Liver (tissue), 9 donors: ENCODE data around the gene OSGEPL1. TPM values are rescaled to one million over a fixed set of nuclear protein-coding genes. Genes with fewer than 3 reads are reported as not detected.

Experiments
- DNase-seq: peaks from one replicate; pipeline ENCODE4 v3.0.0-alpha.2; 2017; ENCODE audit warnings: low spot score
- H3K27ac ChIP-seq, 2 donors: one replicate each; pipeline ENCODE4 v1.7.0; 2013; ENCODE audit warnings: inconsistent platforms in 2 of 2, low read length in 2 of 2, control low read depth in 1 of 2, low read depth in 1 of 2, mild to moderate bottlenecking in 1 of 2
- H3K27me3 ChIP-seq, 4 donors: one replicate each; pipeline versions ENCODE4 v1.6.1 to v1.7.0; 2013; ENCODE audit warnings: low read length in 3 of 4, inconsistent platforms in 1 of 4, mild to moderate bottlenecking in 1 of 4, moderate library complexity in 1 of 4; ENCODE audit not compliant: control insufficient read depth in 4 of 4, insufficient read depth in 4 of 4
- H3K36me3 ChIP-seq, 4 donors: one replicate each; pipeline versions ENCODE4 v1.6.1 to v1.7.0; 2013; ENCODE audit warnings: low read length in 3 of 4, mild to moderate bottlenecking in 3 of 4, low read depth in 1 of 4, moderate library complexity in 1 of 4; ENCODE audit not compliant: control insufficient read depth in 4 of 4, insufficient read depth in 3 of 4
- H3K4me1 ChIP-seq, 4 donors: one replicate each; pipeline versions ENCODE4 v1.6.1 to v1.7.0; 2013; ENCODE audit warnings: low read length in 3 of 4, mild to moderate bottlenecking in 3 of 4, moderate library complexity in 1 of 4; ENCODE audit not compliant: control insufficient read depth in 4 of 4, insufficient read depth in 4 of 4
- H3K4me3 ChIP-seq, 3 donors: one replicate each; pipeline versions ENCODE4 v1.6.1 to v1.7.0; 2013; ENCODE audit warnings: low read length in 3 of 3, control low read depth in 1 of 3, low read depth in 1 of 3, mild to moderate bottlenecking in 1 of 3
- H3K9ac ChIP-seq, 2 donors: one replicate each; pipeline ENCODE4 v1.7.0; 2013; ENCODE audit warnings: low read length in 2 of 2, mild to moderate bottlenecking in 2 of 2, moderate library complexity in 2 of 2, control low read depth in 1 of 2, low read depth in 1 of 2
- H3K9me3 ChIP-seq, 4 donors: one replicate each; pipeline versions ENCODE4 v1.6.1 to v1.7.0; 2013; ENCODE audit warnings: low read length in 3 of 4; ENCODE audit not compliant: control insufficient read depth in 4 of 4
- EGR1 ChIP-seq, 2 donors: IDR thresholded peaks; 2 replicates each; pipeline ENCODE4 v1.6.1; 2016 to 2018; ENCODE audit warnings: antibody characterized with exemption in 2 of 2, low read depth in 2 of 2
- FOXA1 ChIP-seq: IDR thresholded peaks from 2 replicates; pipeline ENCODE4 v1.6.1; 2016; ENCODE audit warnings: antibody characterized with exemption
- FOXA2 ChIP-seq: IDR thresholded peaks from 2 replicates; pipeline ENCODE4 v1.6.1; 2016; ENCODE audit warnings: antibody characterized with exemption
- GABPA ChIP-seq, 2 donors: IDR thresholded peaks in 1 of 2; conservative IDR thresholded peaks in 1 of 2; 2 replicates each; pipeline ENCODE4 v1.6.1; 2016; ENCODE audit warnings: antibody characterized with exemption in 2 of 2, mild to moderate bottlenecking in 1 of 2, moderate library complexity in 1 of 2
- HNF4A ChIP-seq, 2 donors: conservative IDR thresholded peaks; 2 replicates each; pipeline ENCODE4 v1.6.1; 2016; ENCODE audit warnings: antibody characterized with exemption in 2 of 2, mild to moderate bottlenecking in 2 of 2
- JUND ChIP-seq, 2 donors: IDR thresholded peaks; 2 replicates each; pipeline ENCODE4 v1.6.1; 2016; ENCODE audit warnings: antibody characterized with exemption in 2 of 2
- NR2F2 ChIP-seq: IDR thresholded peaks from 2 replicates; pipeline ENCODE4 v1.6.1; 2016; ENCODE audit warnings: antibody characterized with exemption
- RAD21 ChIP-seq, 2 donors: IDR thresholded peaks; 2 replicates each; pipeline ENCODE4 v1.6.1; 2016; ENCODE audit warnings: antibody characterized with exemption in 2 of 2, mild to moderate bottlenecking in 2 of 2
- RXRA ChIP-seq, 2 donors: IDR thresholded peaks; 2 replicates each; pipeline ENCODE4 v1.6.1; 2017 to 2018; ENCODE audit warnings: antibody characterized with exemption in 2 of 2, mild to moderate bottlenecking in 1 of 2
- SP1 ChIP-seq: IDR thresholded peaks from 2 replicates; pipeline ENCODE4 v1.6.1; 2018; ENCODE audit warnings: antibody characterized with exemption, mild to moderate bottlenecking
- YY1 ChIP-seq: IDR thresholded peaks from 2 replicates; pipeline ENCODE4 v1.6.1; 2016; ENCODE audit warnings: antibody characterized with exemption, mild to moderate bottlenecking
- WGBS: extraction: QIAGEN DNeasy Blood & Tissue Kit; methylation state at CpG from one replicate; pipeline ENCODE4 v1.1.7; 2013; 5-methylcytosine and 5-hydroxymethylcytosine counted together
- polyA plus RNA-seq, 2 donors: library from polyadenylated mRNA; stranded (reverse) in 1 of 2; unstranded in 1 of 2; fragments of 200-250 nt in 1 of 2; fragments of >200 nt in 1 of 2; fragmentation: Nextera tagmentation in 1 of 2; extraction: Ambion mirVana in 1 of 2; gene quantifications; one replicate each; pipeline versions ENCODE4 v1.2.1 to v1.2.3, GENCODE V29; 2013 to 2015
- total RNA-seq, 2 donors: library from RNA; depleted of rRNA; stranded (reverse); fragments of >200 nt; gene quantifications; one replicate each; pipeline ENCODE4 v1.2.3, GENCODE V29; 2014
- TF ChIP-seq, protein P1 (sequence below): IDR thresholded peaks from 2 replicates; pipeline ENCODE4 v1.6.1; 2016; ENCODE audit warnings: antibody characterized with exemption
- TF ChIP-seq, protein P2 (sequence below): IDR thresholded peaks from 2 replicates; pipeline ENCODE4 v1.6.1; 2016; ENCODE audit warnings: antibody characterized with exemption, mild to moderate bottlenecking
- TF ChIP-seq, protein P3 (sequence below): IDR thresholded peaks from 2 replicates; pipeline ENCODE4 v1.6.1; 2016; ENCODE audit warnings: antibody characterized with exemption
- TF ChIP-seq, protein P4 (sequence below): IDR thresholded peaks from 2 replicates; pipeline ENCODE4 v1.6.1; 2016; ENCODE audit warnings: antibody characterized with exemption
- donor health status: healthy.
- donor health status: healthy.
- donor health status: healthy.
- donor health status: healthy.
- donor health status: healthy.

OSGEPL1 gene
- total and polyA plus RNA-seq, 4 donors, result 2.9 to 5.6 (median 5.3) TPM

DNA sequence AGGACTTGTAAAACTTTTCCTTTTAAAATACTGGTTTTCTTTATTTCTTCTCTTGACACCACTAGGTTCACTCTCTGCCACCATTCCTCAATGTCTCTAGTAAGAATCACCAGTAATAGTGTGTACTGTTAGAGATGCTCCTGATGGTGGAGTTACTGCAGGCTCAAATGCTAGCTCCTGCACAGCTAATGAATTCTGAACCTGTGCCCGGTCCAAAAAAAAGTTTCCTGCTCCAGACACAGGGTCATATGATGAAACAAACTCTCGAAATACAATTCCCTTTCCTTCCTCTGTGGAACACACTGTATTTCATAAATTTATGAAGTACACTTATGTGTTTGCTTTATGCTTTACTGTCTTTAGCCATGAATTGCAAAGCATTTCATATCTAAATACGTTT lies 40.8 kb upstream of the OSGEPL1 start:
- Histone ChIP-seq H3K9ac (no peak overlapping the region), H3K36me3 (peaks cover 1 to 4% (median 3%) of the 10 kb centered on the region in 4 donors), H3K9me3 (no peaks in the 10 kb centered on the region), H3K27ac (no peak overlapping the region), H3K27me3 (no peaks in the 10 kb centered on the region), H3K4me3 (no peak overlapping the region), H3K4me1 (no peaks in the 10 kb centered on the region)
- WGBS, result 87% methylated on average over 3 of the region's 3 CpGs
- TF ChIP-seq GABPA (IDR thresholded peaks at IDR 0.05 in 1 of 2, conservative IDR thresholded peaks at IDR 0.05 in 1 of 2), result no peak
- TF ChIP-seq, protein P1, sequence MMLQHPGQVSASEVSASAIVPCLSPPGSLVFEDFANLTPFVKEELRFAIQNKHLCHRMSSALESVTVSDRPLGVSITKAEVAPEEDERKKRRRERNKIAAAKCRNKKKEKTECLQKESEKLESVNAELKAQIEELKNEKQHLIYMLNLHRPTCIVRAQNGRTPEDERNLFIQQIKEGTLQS, result no peak
- TF ChIP-seq FOXA2, result no peak
- no peak for TF ChIP-seq NR2F2
- TF ChIP-seq FOXA1, result no peak
- TF ChIP-seq RXRA (IDR thresholded peaks at IDR 0.05), result no peak
- no peak for DNase-seq

DNA sequence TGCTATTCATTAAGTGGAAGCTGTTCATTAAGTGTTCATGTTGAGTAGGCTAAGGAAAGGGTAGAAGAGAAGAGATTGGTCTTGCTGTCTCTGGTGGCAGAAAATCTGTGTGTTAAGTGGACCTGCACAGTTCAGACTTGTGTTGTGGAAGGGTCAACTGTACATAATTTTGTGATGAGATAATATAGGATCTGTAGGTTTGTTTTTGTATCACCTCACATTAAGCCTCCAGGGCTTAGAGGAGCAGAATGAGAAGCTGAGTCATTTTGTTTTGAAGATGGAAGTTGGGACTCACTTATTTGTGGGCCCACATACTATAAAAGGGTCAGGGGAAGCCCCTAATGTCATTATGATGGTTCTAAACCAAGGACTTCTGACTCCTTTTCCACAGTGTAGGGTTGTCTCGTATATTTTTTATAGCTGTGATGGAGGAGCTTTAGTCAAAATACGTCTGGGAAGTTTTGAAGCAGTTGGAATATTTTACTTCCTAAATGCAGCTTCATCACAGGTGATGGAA lies 39.9 kb upstream of the OSGEPL1 start:
- whole genome bisulfite sequencing, result 96% methylated on average over 2 of the region's 2 CpGs
- Histone ChIP-seq H3K9ac (no peak overlapping the region), H3K4me3 (no peak overlapping the region), H3K9me3 (no peaks in the 10 kb centered on the region), H3K27me3 (no peaks in the 10 kb centered on the region), H3K36me3 (peaks cover 0 to 4% (median 2%) of the 10 kb centered on the region in 4 donors), H3K27ac (no peak overlapping the region), H3K4me1 (no peaks in the 10 kb centered on the region)
- no peak for DNase-seq
- no peak for TF ChIP-seq EGR1 (IDR thresholded peaks at IDR 0.05; ENCODE audit: low read depth in 2 of 2)
- TF ChIP-seq HNF4A (conservative IDR thresholded peaks at IDR 0.05), result no peak
- TF ChIP-seq, protein P2, sequence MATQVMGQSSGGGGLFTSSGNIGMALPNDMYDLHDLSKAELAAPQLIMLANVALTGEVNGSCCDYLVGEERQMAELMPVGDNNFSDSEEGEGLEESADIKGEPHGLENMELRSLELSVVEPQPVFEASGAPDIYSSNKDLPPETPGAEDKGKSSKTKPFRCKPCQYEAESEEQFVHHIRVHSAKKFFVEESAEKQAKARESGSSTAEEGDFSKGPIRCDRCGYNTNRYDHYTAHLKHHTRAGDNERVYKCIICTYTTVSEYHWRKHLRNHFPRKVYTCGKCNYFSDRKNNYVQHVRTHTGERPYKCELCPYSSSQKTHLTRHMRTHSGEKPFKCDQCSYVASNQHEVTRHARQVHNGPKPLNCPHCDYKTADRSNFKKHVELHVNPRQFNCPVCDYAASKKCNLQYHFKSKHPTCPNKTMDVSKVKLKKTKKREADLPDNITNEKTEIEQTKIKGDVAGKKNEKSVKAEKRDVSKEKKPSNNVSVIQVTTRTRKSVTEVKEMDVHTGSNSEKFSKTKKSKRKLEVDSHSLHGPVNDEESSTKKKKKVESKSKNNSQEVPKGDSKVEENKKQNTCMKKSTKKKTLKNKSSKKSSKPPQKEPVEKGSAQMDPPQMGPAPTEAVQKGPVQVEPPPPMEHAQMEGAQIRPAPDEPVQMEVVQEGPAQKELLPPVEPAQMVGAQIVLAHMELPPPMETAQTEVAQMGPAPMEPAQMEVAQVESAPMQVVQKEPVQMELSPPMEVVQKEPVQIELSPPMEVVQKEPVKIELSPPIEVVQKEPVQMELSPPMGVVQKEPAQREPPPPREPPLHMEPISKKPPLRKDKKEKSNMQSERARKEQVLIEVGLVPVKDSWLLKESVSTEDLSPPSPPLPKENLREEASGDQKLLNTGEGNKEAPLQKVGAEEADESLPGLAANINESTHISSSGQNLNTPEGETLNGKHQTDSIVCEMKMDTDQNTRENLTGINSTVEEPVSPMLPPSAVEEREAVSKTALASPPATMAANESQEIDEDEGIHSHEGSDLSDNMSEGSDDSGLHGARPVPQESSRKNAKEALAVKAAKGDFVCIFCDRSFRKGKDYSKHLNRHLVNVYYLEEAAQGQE, result no peak
- no peak for TF ChIP-seq YY1
- TF ChIP-seq RAD21 (IDR thresholded peaks at IDR 0.05), result no peak
- no peak for TF ChIP-seq SP1
- TF ChIP-seq GABPA (IDR thresholded peaks at IDR 0.05 in 1 of 2, conservative IDR thresholded peaks at IDR 0.05 in 1 of 2), result no peak
- TF ChIP-seq, protein P1, result no peak
- TF ChIP-seq, protein P3, sequence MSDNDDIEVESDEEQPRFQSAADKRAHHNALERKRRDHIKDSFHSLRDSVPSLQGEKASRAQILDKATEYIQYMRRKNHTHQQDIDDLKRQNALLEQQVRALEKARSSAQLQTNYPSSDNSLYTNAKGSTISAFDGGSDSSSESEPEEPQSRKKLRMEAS, result no peak
- TF ChIP-seq, protein P4, sequence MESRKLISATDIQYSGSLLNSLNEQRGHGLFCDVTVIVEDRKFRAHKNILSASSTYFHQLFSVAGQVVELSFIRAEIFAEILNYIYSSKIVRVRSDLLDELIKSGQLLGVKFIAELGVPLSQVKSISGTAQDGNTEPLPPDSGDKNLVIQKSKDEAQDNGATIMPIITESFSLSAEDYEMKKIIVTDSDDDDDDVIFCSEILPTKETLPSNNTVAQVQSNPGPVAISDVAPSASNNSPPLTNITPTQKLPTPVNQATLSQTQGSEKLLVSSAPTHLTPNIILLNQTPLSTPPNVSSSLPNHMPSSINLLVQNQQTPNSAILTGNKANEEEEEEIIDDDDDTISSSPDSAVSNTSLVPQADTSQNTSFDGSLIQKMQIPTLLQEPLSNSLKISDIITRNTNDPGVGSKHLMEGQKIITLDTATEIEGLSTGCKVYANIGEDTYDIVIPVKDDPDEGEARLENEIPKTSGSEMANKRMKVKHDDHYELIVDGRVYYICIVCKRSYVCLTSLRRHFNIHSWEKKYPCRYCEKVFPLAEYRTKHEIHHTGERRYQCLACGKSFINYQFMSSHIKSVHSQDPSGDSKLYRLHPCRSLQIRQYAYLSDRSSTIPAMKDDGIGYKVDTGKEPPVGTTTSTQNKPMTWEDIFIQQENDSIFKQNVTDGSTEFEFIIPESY, result no peak
- no peak for TF ChIP-seq FOXA1
- no peak for TF ChIP-seq JUND (IDR thresholded peaks at IDR 0.05)
